SH-SY5Y (cell line): Measurements from ENCODE around the gene ZBTB21.

ENCODE experiments used
- GATA2 ChIP-seq: IDR thresholded peaks from 2 replicates; pipeline ENCODE4 v1.6.1; 2011; ENCODE audit warnings: mild to moderate bottlenecking, low read depth, low read length
- GATA3 ChIP-seq: IDR thresholded peaks from 2 replicates; pipeline ENCODE4 v1.6.1; 2011; ENCODE audit warnings: low read depth, mild to moderate bottlenecking, low read length, moderate library complexity

Gene ZBTB21

GRCh38 chr21:41953831-41954653 is 56.1 kb downstream of the ZBTB21 start, which contains the start of gene C2CD2:
TSS of gene C2CD2 (minus strand) at chr21:41954018. CDS start at chr21:41953648, 370 bp downstream.
- no peak for TF ChIP-seq GATA3
- TF ChIP-seq GATA2: no peak

DNA sequence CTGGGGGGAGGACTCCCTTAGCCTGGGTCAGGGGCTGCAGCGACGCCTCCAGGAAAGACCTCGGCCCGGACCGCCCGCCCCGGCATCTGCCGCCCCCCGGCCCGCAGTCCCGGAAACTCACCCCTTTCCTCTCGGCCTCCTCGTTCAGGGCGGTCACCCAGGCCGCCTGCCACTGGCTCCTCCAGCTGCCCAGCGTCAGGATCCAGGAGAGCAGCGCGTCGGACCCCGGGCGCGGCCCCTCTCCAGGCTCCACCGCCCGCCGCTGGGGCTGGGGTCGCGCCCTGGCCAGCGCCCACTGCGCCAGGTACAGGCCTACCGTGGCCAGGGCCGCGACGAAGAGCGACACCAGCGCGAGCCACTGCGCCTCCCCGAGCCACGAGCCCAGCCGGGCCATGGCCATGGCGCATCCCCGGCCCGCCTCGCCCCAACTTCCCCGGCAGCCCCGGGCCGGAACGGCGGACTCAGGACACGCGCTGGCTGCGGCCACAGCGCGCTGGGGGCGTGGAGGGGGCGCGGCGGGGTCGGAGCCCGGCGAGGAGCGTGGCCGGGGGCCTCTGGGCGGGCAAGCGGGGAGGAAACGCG is 56.8 kb downstream of the ZBTB21 start:
- TF ChIP-seq GATA3 (no peak), GATA2 (no peak)

GRCh38 chr21:41952568-41953248 is 57.5 kb downstream of the ZBTB21 start:
- no peak for TF ChIP-seq GATA2
- TF ChIP-seq GATA3: no peak

DNA sequence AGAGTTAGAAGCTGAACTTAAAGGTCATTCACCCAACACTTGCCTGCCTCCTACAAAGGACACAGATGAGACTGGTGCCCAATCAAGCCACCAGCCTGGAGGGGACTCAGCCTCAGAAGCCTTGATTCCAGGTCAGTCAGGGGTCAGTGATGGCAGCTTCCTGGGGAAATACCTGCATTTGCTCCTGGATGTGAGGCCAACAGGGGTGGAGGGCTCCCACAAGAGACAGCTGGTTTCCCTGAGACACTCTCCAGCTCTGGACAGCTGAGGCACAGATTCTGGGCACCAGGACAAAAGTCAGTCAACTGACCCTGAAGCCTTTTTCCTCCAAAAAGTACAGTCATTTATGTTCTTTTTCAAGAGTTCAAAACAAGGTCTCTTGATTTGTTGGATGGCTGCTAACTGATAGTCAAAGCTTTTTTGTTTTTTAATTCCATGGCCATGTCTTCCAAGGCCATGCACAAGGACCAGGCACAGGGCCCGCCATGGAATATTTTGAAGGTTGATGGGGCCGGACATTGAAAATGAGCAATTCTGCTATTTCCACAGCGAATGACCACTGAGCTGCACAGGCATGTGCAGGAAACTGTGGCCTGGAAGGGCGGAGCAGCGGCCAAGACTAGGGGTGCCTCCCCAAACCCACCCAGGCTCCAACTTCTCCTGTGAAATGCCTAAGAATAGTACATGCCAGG is 58.1 kb downstream of the ZBTB21 start:
- TF ChIP-seq GATA3 (no peak), GATA2 (no peak)

DNA sequence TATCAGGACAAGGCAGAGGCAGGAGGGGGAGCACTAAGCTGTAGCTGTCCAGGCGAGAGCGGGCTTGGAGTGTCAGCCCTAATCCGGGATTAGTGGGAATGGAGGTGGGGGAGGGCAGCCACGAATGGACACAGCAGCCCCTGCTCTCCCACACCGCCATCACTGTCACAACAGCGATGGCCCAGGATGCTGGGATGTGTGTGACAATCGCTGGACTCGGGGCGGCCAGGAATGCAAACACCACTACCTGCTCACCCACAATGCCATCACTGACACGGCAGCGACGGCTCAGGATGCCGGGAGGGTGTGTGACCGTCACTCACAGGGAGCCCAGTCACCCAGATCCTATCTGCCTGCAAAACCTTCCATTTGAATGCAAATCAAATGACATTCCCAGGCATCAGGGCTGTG is 59.2 kb downstream of the ZBTB21 start:
- no peak for TF ChIP-seq GATA2
- no peak for TF ChIP-seq GATA3

DNA sequence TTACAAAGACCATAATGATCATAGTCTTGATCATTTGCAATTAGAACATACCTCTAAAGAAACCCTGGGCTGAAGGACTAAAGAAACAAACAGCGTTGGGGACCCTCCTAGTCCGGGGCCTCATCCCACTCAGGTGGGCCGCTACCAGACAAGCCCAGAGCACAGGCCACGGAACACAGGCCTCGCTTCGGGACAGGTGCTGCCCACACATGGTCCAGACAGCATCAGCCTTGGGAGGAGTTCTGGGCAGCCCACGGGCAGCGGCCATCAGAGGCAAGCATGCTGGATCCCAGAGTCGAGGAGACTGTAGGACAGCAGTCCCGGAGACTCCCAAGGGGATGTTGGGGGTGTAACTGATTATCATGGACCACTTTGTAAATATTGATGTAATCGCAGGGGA is 61.3 kb downstream of the ZBTB21 start:
- no peak for TF ChIP-seq GATA2
- no peak for TF ChIP-seq GATA3

DNA sequence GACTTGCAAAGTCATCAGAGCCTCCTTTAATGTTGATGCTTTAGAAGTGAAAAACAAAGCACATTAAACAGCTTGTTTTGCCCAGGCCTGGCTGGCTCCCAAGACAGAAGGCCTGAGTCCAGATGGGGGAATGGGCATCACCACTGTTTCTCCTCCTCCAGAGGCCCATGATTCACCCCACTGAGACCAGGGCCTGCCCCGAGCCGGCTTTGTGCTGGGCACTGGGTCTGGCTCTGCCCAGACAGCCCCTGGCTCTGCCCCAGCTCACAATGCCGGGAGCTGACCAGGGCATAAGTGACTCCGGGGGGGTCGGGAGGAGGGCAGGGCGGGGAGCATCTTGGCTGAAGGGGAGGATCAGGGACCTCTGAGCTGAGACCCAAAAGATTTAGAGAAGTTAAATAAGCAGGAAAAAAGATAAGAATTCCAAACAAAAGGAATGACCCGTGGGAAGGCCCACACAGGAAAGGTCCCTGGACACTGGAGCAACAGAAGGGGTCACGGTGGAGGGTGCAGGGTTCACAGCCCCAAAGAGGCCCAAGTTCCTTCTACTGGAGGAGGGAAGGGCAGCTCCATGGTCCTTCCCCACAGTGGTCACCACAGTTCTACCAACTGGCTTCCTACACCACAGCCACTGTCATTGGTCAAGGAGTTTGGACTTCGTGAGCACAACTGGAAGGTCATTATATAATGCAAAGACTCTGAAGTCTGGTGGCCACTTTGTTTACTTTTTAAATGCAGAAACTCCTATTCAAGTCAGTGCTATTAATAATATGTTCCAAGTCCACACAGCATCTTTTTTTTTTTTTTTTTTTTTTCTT is 61.9 kb downstream of the ZBTB21 start:
- TF ChIP-seq GATA3: no peak
- TF ChIP-seq GATA2: no peak

GRCh38 chr21:41945982-41946381 is 64.2 kb downstream of the ZBTB21 start:
- no peak for TF ChIP-seq GATA2
- no peak for TF ChIP-seq GATA3

DNA sequence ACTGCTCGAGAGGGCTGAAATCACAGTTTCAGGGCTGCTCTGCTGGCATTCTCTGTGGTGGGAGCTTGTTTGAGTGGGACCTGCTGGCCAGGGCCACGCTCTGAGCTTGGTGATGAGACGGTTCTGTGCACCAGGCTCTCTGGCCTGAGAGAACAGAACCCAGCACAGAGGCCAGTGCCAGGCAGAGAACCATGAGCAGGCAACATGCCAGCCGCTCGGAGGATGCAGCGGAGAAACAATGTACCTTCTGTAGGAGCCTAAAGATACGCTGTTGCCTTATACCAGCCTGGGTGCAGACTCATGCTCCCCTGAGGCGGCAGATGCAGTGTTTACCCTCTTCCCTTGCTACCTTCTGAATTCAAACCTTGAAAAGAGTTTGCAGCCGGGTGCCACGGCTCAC is 66.3 kb downstream of the ZBTB21 start:
- no peak for TF ChIP-seq GATA2
- no peak for TF ChIP-seq GATA3

GRCh38 chr21:41942457-41942856 is 67.7 kb downstream of the ZBTB21 start:
- TF ChIP-seq GATA3: no peak
- no peak for TF ChIP-seq GATA2

DNA sequence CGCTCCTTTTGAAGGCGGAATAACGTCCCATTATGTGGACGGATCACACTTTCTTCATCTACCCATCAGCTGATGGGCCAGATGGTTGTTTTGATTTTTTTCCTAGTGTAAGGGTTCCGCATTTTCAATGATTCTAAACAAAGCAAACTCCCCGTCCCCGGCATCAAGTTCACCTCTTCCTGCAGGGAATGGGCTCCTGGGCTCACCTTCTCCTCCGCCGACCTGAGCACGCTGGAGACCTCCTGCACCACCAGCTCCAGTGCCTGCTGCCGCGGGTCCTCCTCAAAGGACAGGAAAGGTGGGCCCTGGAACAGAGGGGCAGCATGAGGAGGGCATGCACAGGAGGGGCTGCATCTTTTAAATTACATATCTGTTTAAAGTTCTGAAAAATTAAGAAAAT is 68.2 kb downstream of the ZBTB21 start:
- TF ChIP-seq GATA3: no peak
- no peak for TF ChIP-seq GATA2

DNA sequence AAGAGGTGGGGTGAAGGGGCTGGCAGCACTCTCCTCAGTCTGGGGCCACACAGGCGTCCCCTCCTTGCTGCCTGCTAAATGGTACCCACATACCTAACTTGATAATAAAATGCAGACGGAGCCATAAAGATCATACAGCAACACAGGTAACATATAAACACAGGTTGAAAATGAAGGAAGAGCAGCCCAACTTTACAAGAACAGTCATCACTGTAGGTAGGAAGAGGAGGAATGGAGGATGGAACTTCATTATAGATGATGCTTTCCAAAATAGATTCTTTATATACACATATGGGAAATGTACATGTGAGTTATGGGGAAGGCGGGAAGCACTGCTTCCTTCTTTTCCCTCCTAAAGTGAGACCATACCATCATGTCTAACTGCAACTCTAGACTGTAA is 69.7 kb downstream of the ZBTB21 start:
- TF ChIP-seq GATA2: no peak
- no peak for TF ChIP-seq GATA3

- TF ChIP-seq GATA3: no peak
- no peak for TF ChIP-seq GATA2
These were observed 70.8 kb downstream of the ZBTB21 start for GRCh38 chr21:41939391-41939790.
